ENCODE results near the gene FOXB2. TPM values are rescaled to one million over a fixed set of nuclear protein-coding genes. Genes with fewer than 3 reads are reported as not detected.

FOXB2 gene
- total RNA-seq, 1 donor from 2014 or later, result not detected

DNA sequence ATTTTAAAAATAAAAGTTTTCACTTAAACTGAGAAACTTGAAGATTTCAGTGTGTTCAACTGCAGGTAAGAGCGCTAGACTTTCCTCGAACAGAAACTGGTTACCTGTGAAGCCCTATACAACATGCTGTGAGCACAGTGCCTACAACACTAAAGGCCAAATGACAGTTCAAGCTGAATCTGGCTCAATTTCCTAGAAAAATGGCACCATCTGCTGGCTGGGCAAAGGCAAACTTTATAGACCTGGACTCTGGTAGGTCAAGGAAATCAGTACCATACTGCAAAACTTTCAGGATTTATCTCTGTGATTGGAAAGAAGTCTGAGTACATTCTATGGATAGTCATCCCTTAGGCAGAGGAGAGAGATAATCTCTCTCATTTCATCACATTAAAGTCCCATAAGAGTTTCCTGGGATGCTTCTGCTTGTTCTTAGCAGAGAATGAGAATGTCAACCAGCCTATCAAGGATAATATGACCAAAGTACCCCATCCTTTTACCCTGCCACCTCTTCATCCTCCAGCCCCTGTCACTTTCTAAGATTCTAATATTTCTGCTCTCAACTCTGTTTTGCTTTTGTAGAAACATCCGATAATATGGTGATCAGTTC is 31.8 kb upstream of the FOXB2 start:
- Histone ChIP-seq H3K9me3 (no peaks in the 10 kb centered on the region), H3K4me3 (no peak overlapping the region), H3K27me3 (no peaks in the 10 kb centered on the region), H3K27ac (no peak overlapping the region), H3K4me1 (no peaks in the 10 kb centered on the region), H3K36me3 (no peaks in the 10 kb centered on the region)
- DNase-seq (ENCODE audit: extremely low spot score in 2 of 2), result no peak
- TF ChIP-seq POLR2AphosphoS5 (IDR thresholded peaks at IDR 0.05; ENCODE audit: insufficient read depth in 1 of 2, low read depth in 1 of 2) (no peak), POLR2A (IDR thresholded peaks at IDR 0.05) (no peak)
- TF ChIP-seq, protein P1, sequence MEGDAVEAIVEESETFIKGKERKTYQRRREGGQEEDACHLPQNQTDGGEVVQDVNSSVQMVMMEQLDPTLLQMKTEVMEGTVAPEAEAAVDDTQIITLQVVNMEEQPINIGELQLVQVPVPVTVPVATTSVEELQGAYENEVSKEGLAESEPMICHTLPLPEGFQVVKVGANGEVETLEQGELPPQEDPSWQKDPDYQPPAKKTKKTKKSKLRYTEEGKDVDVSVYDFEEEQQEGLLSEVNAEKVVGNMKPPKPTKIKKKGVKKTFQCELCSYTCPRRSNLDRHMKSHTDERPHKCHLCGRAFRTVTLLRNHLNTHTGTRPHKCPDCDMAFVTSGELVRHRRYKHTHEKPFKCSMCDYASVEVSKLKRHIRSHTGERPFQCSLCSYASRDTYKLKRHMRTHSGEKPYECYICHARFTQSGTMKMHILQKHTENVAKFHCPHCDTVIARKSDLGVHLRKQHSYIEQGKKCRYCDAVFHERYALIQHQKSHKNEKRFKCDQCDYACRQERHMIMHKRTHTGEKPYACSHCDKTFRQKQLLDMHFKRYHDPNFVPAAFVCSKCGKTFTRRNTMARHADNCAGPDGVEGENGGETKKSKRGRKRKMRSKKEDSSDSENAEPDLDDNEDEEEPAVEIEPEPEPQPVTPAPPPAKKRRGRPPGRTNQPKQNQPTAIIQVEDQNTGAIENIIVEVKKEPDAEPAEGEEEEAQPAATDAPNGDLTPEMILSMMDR (IDR thresholded peaks at IDR 0.05), result no peak
- intact Hi-C loops (cut with DNase I), result no loop called here

DNA sequence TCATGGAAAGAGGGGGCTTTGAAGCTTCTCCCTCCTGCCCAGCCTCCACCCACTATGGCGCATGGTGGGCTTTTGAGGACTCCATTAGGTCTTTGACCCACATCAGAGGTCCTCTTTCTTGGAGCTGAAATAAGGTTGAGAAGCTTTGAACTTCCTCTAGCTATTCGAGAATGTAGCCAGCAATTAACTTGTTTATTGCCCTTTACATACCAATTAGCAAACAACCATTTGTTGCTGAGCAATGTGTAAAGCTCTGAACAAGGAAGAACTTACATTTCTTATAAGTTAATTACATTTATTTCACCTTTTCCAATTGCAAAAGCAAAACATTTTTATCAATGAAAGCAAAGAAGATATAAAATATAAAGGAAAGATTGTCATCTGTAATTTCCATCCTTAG is 30.5 kb upstream of the FOXB2 start:
- TF ChIP-seq, protein P1 (IDR thresholded peaks at IDR 0.05), result no peak
- TF ChIP-seq POLR2A (IDR thresholded peaks at IDR 0.05), result no peak
- TF ChIP-seq POLR2AphosphoS5 (IDR thresholded peaks at IDR 0.05; ENCODE audit: insufficient read depth in 1 of 2, low read depth in 1 of 2), result no peak
- Histone ChIP-seq H3K36me3 (no peaks in the 10 kb centered on the region), H3K4me1 (no peaks in the 10 kb centered on the region), H3K4me3 (no peak overlapping the region), H3K9me3 (no peaks in the 10 kb centered on the region), H3K27me3 (no peaks in the 10 kb centered on the region), H3K27ac (no peak overlapping the region)
- no peak for DNase-seq (ENCODE audit: extremely low spot score in 2 of 2)
- intact Hi-C loops (cut with DNase I), result no loop called here

DNA sequence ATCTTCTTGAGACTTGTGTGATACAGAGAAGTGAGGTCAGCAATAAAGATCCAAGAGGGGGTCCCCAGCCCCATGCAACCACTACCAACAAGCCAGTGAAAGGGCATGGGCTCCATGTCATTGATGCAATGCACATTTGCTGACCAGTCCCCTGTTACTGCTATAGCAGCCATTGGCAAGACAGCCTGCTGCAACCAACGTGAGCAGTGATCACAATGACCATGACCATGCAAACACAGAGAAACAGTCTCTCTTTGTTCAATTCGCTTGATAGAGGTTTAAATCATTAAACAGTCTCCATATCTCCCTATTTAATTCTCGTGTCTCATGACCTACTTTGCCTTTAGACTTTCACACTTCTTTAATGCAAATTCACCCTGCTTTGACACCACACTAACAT is 30.0 kb upstream of the FOXB2 start:
- no peak overlapping the region for H3K4me3 ChIP-seq
- no peak for DNase-seq (ENCODE audit: extremely low spot score in 2 of 2)
- H3K36me3 ChIP-seq, result no peaks in the 10 kb centered on the region
- no peak overlapping the region for H3K27ac ChIP-seq
- no peaks in the 10 kb centered on the region for H3K4me1 ChIP-seq
- TF ChIP-seq, protein P1 (IDR thresholded peaks at IDR 0.05), result no peak
- TF ChIP-seq POLR2A (IDR thresholded peaks at IDR 0.05) (no peak), POLR2AphosphoS5 (IDR thresholded peaks at IDR 0.05; ENCODE audit: insufficient read depth in 1 of 2, low read depth in 1 of 2) (no peak)
- no peaks in the 10 kb centered on the region for H3K27me3 ChIP-seq
- intact Hi-C loops (cut with DNase I), result no loop called here
- H3K9me3 ChIP-seq, result no peaks in the 10 kb centered on the region

DNA sequence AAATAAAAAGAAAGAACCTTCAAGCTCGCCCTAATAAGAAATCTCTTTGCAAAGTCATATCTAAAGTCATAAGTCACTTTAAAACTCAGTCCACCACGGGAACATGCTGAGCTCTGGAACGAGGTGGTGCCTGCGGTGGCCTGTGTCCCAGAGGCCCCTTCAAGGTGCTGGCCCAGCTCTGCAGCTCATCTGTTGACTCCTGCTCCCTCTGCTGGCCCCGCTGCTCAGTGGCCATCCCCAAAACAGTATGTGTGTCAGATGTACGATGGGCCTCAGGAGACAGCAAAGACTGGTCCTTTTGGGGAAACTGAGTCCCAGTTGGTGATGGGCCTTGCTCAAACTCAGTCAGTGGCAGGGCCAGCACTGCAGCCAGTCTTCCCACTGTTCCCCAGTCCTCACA is 22.8 kb upstream of the FOXB2 start:
- intact Hi-C loops (cut with DNase I), result loop anchor here (5.0 kb wide), 1 partner anchor 189 kb away; no protein-coding TSS in a partner anchor
- TF ChIP-seq, protein P1 (IDR thresholded peaks at IDR 0.05), result peak in 2 of 3 experiments; percentile 25 to 27
- TF ChIP-seq POLR2A (IDR thresholded peaks at IDR 0.05), result no peak
- Histone ChIP-seq H3K9me3 (no peaks in the 10 kb centered on the region), H3K27ac (no peak overlapping the region), H3K36me3 (no peaks in the 10 kb centered on the region), H3K4me1 (no peaks in the 10 kb centered on the region), H3K27me3 (no peaks in the 10 kb centered on the region), H3K4me3 (no peak overlapping the region)
- DNase-seq (ENCODE audit: extremely low spot score in 2 of 2), result peak in 1 of 2 donors; percentile 77

DNA sequence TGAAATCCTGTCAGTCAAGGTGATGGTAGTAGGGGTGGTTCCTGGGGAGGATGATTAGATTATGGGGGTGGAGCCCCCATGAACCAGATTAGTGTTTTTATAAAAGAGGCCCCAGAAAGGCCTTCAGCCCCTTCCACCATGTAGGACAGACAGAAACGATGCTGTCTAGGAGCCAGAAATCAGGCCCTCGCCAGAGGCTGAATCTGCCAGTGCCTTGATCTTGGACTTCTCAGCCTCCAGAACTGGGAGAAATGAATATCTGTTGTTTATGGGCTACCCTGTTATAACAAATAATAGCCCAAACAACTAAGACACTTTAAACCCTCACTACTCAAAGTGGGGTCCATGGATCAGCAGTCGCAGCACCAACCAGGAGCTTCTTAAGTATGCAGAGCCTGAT is 20.2 kb upstream of the FOXB2 start:
- Histone ChIP-seq H3K27ac (no peak overlapping the region), H3K36me3 (no peaks in the 10 kb centered on the region), H3K4me3 (no peak overlapping the region), H3K27me3 (no peaks in the 10 kb centered on the region), H3K9me3 (no peaks in the 10 kb centered on the region), H3K4me1 (no peaks in the 10 kb centered on the region)
- intact Hi-C loops (cut with DNase I), result loop anchor here (5.0 kb wide), 1 partner anchor 192 kb away; no protein-coding TSS in a partner anchor
- TF ChIP-seq POLR2A (IDR thresholded peaks at IDR 0.05) (no peak), POLR2AphosphoS5 (IDR thresholded peaks at IDR 0.05; ENCODE audit: insufficient read depth in 1 of 2, low read depth in 1 of 2) (no peak)
- TF ChIP-seq, protein P1 (IDR thresholded peaks at IDR 0.05), result no peak
- DNase-seq (ENCODE audit: extremely low spot score in 2 of 2), result peak in 1 of 2 donors; percentile 56

Measured in vagina (tissue), 2 donors.